GM12892 (cell line): ENCODE results near the gene ARPIN.

ENCODE experiments used
- POLR2AphosphoS5 ChIP-seq: IDR thresholded peaks from 2 replicates; pipeline ENCODE4 v1.6.1; 2011; ENCODE audit warnings: low read depth, low read length, control low read depth
- TAF1 ChIP-seq: IDR thresholded peaks from 2 replicates; pipeline ENCODE4 v1.6.1; 2011; ENCODE audit warnings: low read depth, mild to moderate bottlenecking, control low read depth, low read length, borderline replicate concordance

- no peak for TF ChIP-seq TAF1
- no peak for TF ChIP-seq POLR2AphosphoS5
These were observed 14.6 kb downstream of the ARPIN start for GRCh38 chr15:89898146-89898545.
